Measurements from ENCODE around the gene KMT2B.
A peak's percentile ranks its signal among the peaks of the same experiment; 100 is the strongest.

The KMT2B gene

DNA sequence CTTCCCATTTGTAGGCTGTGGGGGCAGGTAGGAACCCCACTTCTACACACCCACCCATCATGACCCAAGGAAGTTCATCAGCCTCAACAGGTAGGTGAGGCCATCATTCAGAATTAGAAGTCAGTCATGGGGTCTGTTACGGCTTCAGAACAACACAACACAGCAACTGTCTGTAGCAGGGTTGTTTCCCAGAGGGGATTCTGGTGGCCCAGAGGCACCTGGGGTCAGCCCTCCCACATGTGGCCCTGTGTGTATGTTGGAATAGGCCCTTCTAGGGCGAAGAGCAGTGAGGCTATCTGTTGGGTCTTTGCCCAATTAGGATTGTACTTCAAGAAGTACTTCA lies 21.1 kb downstream of the KMT2B start:
- no peak overlapping the region for H2AK5ac ChIP-seq (ENCODE audit: low read length, severe bottlenecking)
- no peaks in the 10 kb centered on the region for H3K9me3 ChIP-seq (ENCODE audit: control insufficient read depth, low read length)
- H3K9ac ChIP-seq (ENCODE audit: low read length), result no peak overlapping the region
- DNase-seq, result no peak
- H3K4me3 ChIP-seq (ENCODE audit: insufficient read depth in 1 of 2, low read depth in 1 of 2, low read length in 2 of 2), result no peak overlapping the region
- H4K91ac ChIP-seq (ENCODE audit: low read length), result no peak overlapping the region
- no peak overlapping the region for H2BK120ac ChIP-seq (ENCODE audit: low read depth, low read length)
- no peak overlapping the region for H2BK12ac ChIP-seq (ENCODE audit: low read length in 2 of 2)
- H3K4ac ChIP-seq (ENCODE audit: low read depth in 1 of 2, low read length in 2 of 2), result no peak overlapping the region
- 97% methylated on average over 2 of the region's 2 CpGs for WGBS
- H3K23ac ChIP-seq (ENCODE audit: low read length in 2 of 2), result no peak overlapping the region
- no peak overlapping the region for H3K4me2 ChIP-seq (ENCODE audit: low read length, poor library complexity, severe bottlenecking)
- peaks cover 66 to 69% of the 10 kb centered on the region in 2 experiments for H3K36me3 ChIP-seq (ENCODE audit: control insufficient read depth in 1 of 2, insufficient read depth in 2 of 2, low read depth in 1 of 2, low read length in 2 of 2)
- H3K4me1 ChIP-seq (ENCODE audit: control insufficient read depth, insufficient read depth, low read depth, low read length), result peaks cover 13% of the 10 kb centered on the region
- no peaks in the 10 kb centered on the region for H3K27me3 ChIP-seq (ENCODE audit: control insufficient read depth in 1 of 2, insufficient read depth in 1 of 2, low read length in 2 of 2)
- no peak overlapping the region for H2AFZ ChIP-seq (ENCODE audit: low read depth, low read length)
- peaks cover 27% of the 10 kb centered on the region for H3K79me1 ChIP-seq (replicated peaks; ENCODE audit: low read length, poor library complexity, severe bottlenecking)
- no peak overlapping the region for H4K8ac ChIP-seq (ENCODE audit: low read length)
- no peak overlapping the region for H3K18ac ChIP-seq (ENCODE audit: low read depth in 1 of 2, low read length in 2 of 2)
- no peak overlapping the region for H3K14ac ChIP-seq (ENCODE audit: low read length in 2 of 2)
- H2BK5ac ChIP-seq (ENCODE audit: low read depth, low read length, poor library complexity, severe bottlenecking), result no peak overlapping the region
- H2BK15ac ChIP-seq (ENCODE audit: low read depth, poor library complexity, severe bottlenecking), result no peak overlapping the region
- H3K27ac ChIP-seq (ENCODE audit: low read length, poor library complexity, severe bottlenecking), result no peak overlapping the region

DNA sequence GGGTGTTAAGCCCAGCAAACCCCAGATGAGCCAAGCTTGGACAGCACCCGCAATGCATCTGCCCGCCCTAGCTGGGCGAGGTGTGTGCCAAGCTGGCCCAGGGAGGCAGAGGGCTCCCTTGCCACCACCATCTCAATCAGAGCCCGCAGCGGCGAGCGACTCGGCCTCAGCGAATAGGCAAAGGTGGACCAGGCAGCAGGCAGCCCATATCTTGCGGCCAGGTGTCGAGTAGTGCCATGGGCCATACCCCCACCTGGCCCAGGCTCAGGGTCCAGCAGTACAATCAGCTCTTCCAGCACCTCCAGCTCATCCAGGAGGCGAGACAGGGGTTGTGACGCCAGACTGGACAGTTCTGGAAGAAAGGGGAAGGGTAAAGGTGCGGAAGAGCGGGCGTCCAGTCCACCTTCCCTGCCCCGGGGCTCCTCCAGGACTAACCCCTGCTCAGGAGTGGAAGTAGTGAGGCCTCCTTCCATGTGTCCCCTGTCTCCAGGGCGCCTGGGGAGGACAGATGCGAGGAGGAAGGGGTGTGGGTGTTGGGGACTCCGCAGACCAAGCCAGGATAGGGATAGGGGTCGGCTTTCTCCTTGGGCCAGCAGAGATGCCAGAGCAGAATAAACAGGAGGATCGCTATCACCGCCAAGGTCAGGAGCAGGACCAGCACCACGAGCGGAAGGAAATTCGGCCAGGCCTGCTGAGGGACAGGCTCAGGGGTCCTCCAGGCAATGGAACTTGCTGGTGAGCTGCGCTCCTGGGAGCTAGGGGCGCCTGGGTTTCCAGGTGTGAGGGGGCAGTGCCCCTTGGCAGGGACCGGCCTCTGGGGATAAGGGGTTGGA lies 21.7 kb downstream of the KMT2B start:
- peaks cover 63 to 65% of the 10 kb centered on the region in 2 experiments for H3K36me3 ChIP-seq (ENCODE audit: control insufficient read depth in 1 of 2, insufficient read depth in 2 of 2, low read depth in 1 of 2, low read length in 2 of 2)
- peaks cover 17% of the 10 kb centered on the region for H3K4me1 ChIP-seq (ENCODE audit: control insufficient read depth, insufficient read depth, low read depth, low read length)
- no peak overlapping the region for H3K14ac ChIP-seq (ENCODE audit: low read length in 2 of 2)
- no peak for DNase-seq
- H2BK120ac ChIP-seq (ENCODE audit: low read depth, low read length), result no peak overlapping the region
- no peaks in the 10 kb centered on the region for H3K9me3 ChIP-seq (ENCODE audit: control insufficient read depth, low read length)
- 90% methylated on average over 26 of the region's 29 CpGs for WGBS
- H3K4me2 ChIP-seq (ENCODE audit: low read length, poor library complexity, severe bottlenecking), result peak overlapping the region; percentile 83
- H3K23ac ChIP-seq (ENCODE audit: low read length in 2 of 2), result no peak overlapping the region
- H2BK5ac ChIP-seq (ENCODE audit: low read depth, low read length, poor library complexity, severe bottlenecking), result no peak overlapping the region
- no peaks in the 10 kb centered on the region for H3K27me3 ChIP-seq (ENCODE audit: control insufficient read depth in 1 of 2, insufficient read depth in 1 of 2, low read length in 2 of 2)
- H3K27ac ChIP-seq (ENCODE audit: low read length, poor library complexity, severe bottlenecking), result no peak overlapping the region
- no peak overlapping the region for H4K91ac ChIP-seq (ENCODE audit: low read length)
- H3K4me3 ChIP-seq (ENCODE audit: insufficient read depth in 1 of 2, low read depth in 1 of 2, low read length in 2 of 2), result peak overlapping the region; percentile 65 to 90
- H3K79me1 ChIP-seq (replicated peaks; ENCODE audit: low read length, poor library complexity, severe bottlenecking), result peaks cover 29% of the 10 kb centered on the region
- peak overlapping the region; percentile 94 for H2BK15ac ChIP-seq (ENCODE audit: low read depth, poor library complexity, severe bottlenecking)
- H2AK5ac ChIP-seq (ENCODE audit: low read length, severe bottlenecking), result no peak overlapping the region
- no peak overlapping the region for H4K8ac ChIP-seq (ENCODE audit: low read length)
- no peak overlapping the region for H2AFZ ChIP-seq (ENCODE audit: low read depth, low read length)
- no peak overlapping the region for H3K4ac ChIP-seq (ENCODE audit: low read depth in 1 of 2, low read length in 2 of 2)
- no peak overlapping the region for H3K18ac ChIP-seq (ENCODE audit: low read depth in 1 of 2, low read length in 2 of 2)
- H3K9ac ChIP-seq (ENCODE audit: low read length), result peak overlapping the region; percentile 80
- H2BK12ac ChIP-seq (ENCODE audit: low read length in 2 of 2), result no peak overlapping the region

DNA sequence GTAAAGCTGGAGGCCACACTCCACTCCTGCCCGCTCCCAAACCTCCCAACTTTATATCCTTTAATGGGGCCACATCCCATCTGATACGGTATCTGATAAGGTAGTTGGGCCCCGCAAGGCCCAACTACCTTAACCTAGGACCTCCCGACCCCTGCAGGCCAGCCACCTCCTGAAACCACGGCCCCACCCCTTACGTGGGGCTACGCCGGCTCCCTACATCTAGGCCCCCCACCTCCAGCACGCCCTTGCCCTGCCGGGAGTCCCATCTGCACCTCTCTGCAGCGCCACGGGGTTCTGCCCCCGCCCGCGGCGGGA lies 22.3 kb downstream of the KMT2B start:
- no peak overlapping the region for H3K14ac ChIP-seq (ENCODE audit: low read length in 2 of 2)
- peaks cover 18% of the 10 kb centered on the region for H3K4me1 ChIP-seq (ENCODE audit: control insufficient read depth, insufficient read depth, low read depth, low read length)
- H2AK5ac ChIP-seq (ENCODE audit: low read length, severe bottlenecking), result no peak overlapping the region
- peak overlapping the region; percentile 42 for H2BK120ac ChIP-seq (ENCODE audit: low read depth, low read length)
- H2AFZ ChIP-seq (ENCODE audit: low read depth, low read length), result no peak overlapping the region
- no peak overlapping the region for H4K8ac ChIP-seq (ENCODE audit: low read length)
- peak overlapping the region; percentile 80 for H3K9ac ChIP-seq (ENCODE audit: low read length)
- H3K4ac ChIP-seq (ENCODE audit: low read depth in 1 of 2, low read length in 2 of 2), result no peak overlapping the region
- DNase-seq, result no peak
- peak overlapping the region; percentile 94 for H2BK15ac ChIP-seq (ENCODE audit: low read depth, poor library complexity, severe bottlenecking)
- H3K18ac ChIP-seq (ENCODE audit: low read depth in 1 of 2, low read length in 2 of 2), result no peak overlapping the region
- WGBS, result 6% methylated on average over 16 of the region's 16 CpGs
- peak overlapping the region; percentile 65 to 90 for H3K4me3 ChIP-seq (ENCODE audit: insufficient read depth in 1 of 2, low read depth in 1 of 2, low read length in 2 of 2)
- H3K36me3 ChIP-seq (ENCODE audit: control insufficient read depth in 1 of 2, insufficient read depth in 2 of 2, low read depth in 1 of 2, low read length in 2 of 2), result peaks cover 58 to 59% of the 10 kb centered on the region in 2 experiments
- no peaks in the 10 kb centered on the region for H3K9me3 ChIP-seq (ENCODE audit: control insufficient read depth, low read length)
- H3K23ac ChIP-seq (ENCODE audit: low read length in 2 of 2), result no peak overlapping the region
- H2BK12ac ChIP-seq (ENCODE audit: low read length in 2 of 2), result no peak overlapping the region
- H2BK5ac ChIP-seq (ENCODE audit: low read depth, low read length, poor library complexity, severe bottlenecking), result no peak overlapping the region
- H3K79me1 ChIP-seq (replicated peaks; ENCODE audit: low read length, poor library complexity, severe bottlenecking), result peaks cover 27% of the 10 kb centered on the region
- no peaks in the 10 kb centered on the region for H3K27me3 ChIP-seq (ENCODE audit: control insufficient read depth in 1 of 2, insufficient read depth in 1 of 2, low read length in 2 of 2)
- H3K4me2 ChIP-seq (ENCODE audit: low read length, poor library complexity, severe bottlenecking), result peak overlapping the region; percentile 83
- H3K27ac ChIP-seq (ENCODE audit: low read length, poor library complexity, severe bottlenecking), result no peak overlapping the region
- peak overlapping the region; percentile 15 for H4K91ac ChIP-seq (ENCODE audit: low read length)

DNA sequence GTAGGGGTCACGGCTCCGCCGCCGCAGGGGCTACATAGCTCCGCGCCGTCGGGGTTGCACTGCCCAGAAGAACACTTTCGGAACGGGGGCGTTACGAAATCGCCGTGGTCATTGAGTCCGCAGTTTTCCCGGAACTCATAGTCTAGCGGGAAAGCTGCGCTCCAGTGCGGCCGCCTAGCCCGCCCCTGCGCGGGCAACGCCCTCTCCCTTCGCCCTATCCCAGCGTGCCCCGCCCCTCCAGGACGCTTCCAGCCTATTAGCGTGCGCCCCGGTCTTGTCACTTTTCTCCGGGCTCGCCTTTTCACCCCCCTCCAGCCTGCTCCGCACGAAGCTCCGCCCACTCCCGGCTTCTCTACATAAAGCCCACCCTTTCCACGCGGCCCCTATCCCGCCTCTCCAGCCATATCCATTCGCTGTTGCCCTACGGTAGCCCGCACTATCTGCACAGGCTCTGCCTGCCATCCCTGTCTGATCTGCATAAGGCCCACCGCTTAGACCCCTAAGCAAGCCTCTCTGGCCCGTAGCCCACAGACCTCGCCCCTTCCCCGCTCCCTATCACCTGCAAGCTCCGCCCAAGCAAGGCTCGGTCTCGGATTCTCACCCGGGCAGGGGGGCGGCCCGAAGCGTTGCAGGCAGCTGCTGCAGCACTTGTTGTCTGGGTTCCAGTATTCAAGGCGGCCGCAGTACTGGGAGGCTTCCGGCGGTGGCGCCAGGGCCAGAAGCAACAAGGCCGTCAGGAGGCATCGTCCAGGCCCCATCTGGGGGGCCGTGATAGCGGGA lies 22.8 kb downstream of the KMT2B start:
- H4K8ac ChIP-seq (ENCODE audit: low read length), result peak overlapping the region; percentile 53
- no peaks in the 10 kb centered on the region for H3K9me3 ChIP-seq (ENCODE audit: control insufficient read depth, low read length)
- peak overlapping the region; percentile 42 for H2BK120ac ChIP-seq (ENCODE audit: low read depth, low read length)
- peak overlapping the region; percentile 80 for H3K9ac ChIP-seq (ENCODE audit: low read length)
- H2BK5ac ChIP-seq (ENCODE audit: low read depth, low read length, poor library complexity, severe bottlenecking), result no peak overlapping the region
- under 1% methylated on average over 60 of the region's 63 CpGs for WGBS
- peak overlapping the region in 1 of 2 experiments; percentile 68 for H2BK12ac ChIP-seq (ENCODE audit: low read length in 2 of 2)
- H3K4ac ChIP-seq (ENCODE audit: low read depth in 1 of 2, low read length in 2 of 2), result no peak overlapping the region
- peaks cover 23% of the 10 kb centered on the region for H3K79me1 ChIP-seq (replicated peaks; ENCODE audit: low read length, poor library complexity, severe bottlenecking)
- H3K14ac ChIP-seq (ENCODE audit: low read length in 2 of 2), result peak overlapping the region in 1 of 2 experiments; percentile 84
- H2AFZ ChIP-seq (ENCODE audit: low read depth, low read length), result peak overlapping the region; percentile 97
- peak overlapping the region; percentile 84 for H3K4me2 ChIP-seq (ENCODE audit: low read length, poor library complexity, severe bottlenecking)
- H2BK15ac ChIP-seq (ENCODE audit: low read depth, poor library complexity, severe bottlenecking), result peak overlapping the region; percentile 94
- H3K27ac ChIP-seq (ENCODE audit: low read length, poor library complexity, severe bottlenecking), result peak overlapping the region; percentile 57
- peaks cover 18% of the 10 kb centered on the region for H3K4me1 ChIP-seq (ENCODE audit: control insufficient read depth, insufficient read depth, low read depth, low read length)
- H3K23ac ChIP-seq (ENCODE audit: low read length in 2 of 2), result no peak overlapping the region
- no peaks in the 10 kb centered on the region for H3K27me3 ChIP-seq (ENCODE audit: control insufficient read depth in 1 of 2, insufficient read depth in 1 of 2, low read length in 2 of 2)
- no peak overlapping the region for H4K91ac ChIP-seq (ENCODE audit: low read length)
- no peak overlapping the region for H2AK5ac ChIP-seq (ENCODE audit: low read length, severe bottlenecking)
- DNase-seq, result peak; percentile 99
- peak overlapping the region; percentile 10 to 64 for H3K18ac ChIP-seq (ENCODE audit: low read depth in 1 of 2, low read length in 2 of 2)
- peak overlapping the region; percentile 65 to 90 for H3K4me3 ChIP-seq (ENCODE audit: insufficient read depth in 1 of 2, low read depth in 1 of 2, low read length in 2 of 2)
- peaks cover 52 to 53% of the 10 kb centered on the region in 2 experiments for H3K36me3 ChIP-seq (ENCODE audit: control insufficient read depth in 1 of 2, insufficient read depth in 2 of 2, low read depth in 1 of 2, low read length in 2 of 2)

Data from mesenchymal stem cell (in vitro differentiated cells and primary cell).